ENCODE measurements around the gene DENND1C.

DENND1C gene

DNA sequence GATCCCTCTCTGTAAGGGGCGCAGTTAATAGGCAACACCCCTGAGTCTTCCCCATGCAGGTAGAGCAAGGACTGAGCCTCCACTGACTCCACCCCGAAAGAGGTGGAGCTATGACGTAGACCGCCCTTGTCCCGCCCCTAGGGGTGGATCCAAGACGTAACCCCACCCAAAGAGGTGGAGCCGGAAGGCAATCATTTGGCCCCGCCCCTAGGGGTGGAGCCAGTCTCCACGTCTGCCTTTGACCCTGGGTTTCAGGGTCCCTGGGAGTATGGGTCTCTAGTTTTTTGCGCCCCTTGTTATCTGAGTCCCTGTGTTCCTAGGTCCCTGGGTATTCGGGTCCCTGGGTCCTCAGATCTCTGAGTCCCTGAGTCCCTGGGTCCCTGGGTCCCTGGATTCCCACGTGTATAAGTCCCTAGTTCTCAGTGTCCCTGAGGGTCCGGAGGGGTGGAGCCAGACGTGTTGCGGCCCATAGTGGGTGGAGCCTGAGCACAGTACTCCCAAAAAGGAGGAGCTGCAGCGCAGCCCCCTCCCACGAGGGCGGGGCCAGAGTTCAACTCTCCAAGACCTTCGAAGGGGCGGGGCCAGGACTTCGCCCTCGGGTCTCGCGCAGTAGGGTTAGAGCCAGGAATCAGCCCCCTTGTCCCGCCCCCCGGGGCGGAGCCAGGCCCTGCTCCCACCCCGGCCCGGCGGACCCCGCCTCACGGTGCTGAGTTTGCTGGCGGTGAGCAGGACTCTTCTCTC, 5.3 kb downstream of the DENND1C start:
- DNase-seq: no peak

- DNase-seq: no peak
These were observed 6.1 kb downstream of the DENND1C start for GRCh38 chr19:6475321-6476108.

DNA sequence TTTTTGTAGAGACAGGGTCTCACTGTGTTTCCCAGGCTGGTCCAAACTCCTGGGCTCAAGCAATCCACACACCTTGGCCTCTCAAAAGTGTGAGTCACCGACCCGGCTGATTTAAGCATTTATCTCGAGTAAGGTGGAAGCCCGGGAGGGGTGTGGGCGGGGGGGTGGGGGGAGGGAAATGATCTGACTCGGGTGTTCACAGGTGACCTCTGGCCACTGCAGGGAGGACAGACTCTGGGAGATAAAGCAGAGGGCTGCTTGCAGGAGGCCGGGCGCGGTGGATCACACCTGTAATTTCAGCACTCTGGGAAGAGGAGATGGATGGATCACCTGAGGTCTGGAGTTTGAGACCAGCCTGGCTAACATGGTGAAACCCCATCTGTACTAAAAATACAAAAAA, 7.9 kb downstream of the DENND1C start:
- DNase-seq: no peak

DNA sequence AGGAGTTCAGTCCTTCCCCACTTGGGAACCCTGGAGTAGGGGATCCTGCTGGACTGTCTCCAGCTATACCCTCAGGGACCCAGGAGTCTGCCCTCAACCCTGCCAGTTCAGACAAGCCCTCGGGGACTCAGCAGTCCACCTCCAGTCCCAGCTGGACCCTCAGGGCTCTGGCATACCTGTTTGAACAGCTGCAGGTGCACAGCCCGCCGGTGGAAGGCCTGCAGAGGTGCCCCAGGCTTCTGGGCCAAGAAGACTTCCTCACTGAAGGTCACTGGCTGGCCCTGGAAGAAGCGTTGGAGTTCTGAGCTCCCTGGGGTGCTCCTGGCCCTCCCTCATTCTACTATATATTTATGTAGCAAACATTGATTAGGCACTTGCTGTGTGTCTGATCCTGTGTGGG, 8.9 kb downstream of the DENND1C start:
- no peak for DNase-seq

GRCh38 chr19:6471076-6471475, 10.5 kb downstream of the DENND1C start:
- no peak for DNase-seq

- DNase-seq: no peak
These were observed 11.4 kb downstream of the DENND1C start for GRCh38 chr19:6470173-6470572.

DNA sequence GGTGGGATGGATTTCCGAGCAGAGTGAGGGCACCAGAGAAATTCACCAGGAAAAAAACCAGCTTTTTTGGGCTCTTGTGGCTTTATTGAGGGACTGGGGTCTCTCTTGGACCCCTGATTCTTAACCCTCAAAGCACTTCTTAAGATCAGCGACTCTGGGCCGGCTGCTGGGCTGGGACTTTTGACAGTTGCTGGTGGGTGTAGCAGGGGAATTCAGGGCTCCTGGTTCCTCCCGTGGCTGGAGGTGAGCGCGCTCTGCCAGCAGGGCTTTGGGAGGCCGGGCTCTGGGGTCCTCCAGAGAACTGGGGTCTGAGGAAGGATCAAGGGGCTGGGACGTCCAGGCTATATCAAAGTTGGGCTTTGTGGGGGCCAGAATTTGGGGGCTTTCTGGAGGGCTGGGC, 14.2 kb downstream of the DENND1C start:
- no peak for DNase-seq

DNA sequence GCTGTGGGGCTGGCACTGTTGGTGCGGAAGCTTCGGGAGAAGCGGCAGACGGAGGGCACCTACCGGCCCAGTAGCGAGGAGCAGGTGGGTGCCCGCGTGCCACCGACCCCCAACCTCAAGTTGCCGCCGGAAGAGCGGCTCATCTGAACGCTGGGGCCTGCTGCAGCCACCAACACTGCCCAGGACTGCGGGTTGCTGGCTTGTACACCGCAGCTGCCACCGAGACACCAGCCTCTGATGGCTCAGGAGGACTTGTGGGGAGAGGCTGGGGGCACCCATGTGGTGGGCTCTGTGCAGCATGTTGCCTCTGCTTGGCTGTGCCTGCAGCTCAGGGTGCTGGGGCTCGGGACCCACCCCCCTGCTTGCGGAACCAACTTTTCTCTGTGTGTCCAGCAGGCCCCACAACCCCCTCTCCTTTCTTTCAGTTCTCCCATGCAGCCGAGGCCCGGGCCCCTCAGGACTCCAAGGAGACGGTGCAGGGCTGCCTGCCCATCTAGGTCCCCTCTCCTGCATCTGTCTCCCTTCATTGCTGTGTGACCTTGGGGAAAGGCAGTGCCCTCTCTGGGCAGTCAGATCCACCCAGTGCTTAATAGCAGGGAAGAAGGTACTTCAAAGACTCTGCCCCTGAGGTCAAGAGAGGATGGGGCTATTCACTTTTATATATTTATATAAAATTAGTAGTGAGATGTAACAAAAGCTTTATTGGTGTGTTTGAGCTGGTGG, 14.9 kb downstream of the DENND1C start:
- no peak for DNase-seq

- DNase-seq: no peak
These were observed 15.9 kb downstream of the DENND1C start for GRCh38 chr19:6465663-6466062.

DNA sequence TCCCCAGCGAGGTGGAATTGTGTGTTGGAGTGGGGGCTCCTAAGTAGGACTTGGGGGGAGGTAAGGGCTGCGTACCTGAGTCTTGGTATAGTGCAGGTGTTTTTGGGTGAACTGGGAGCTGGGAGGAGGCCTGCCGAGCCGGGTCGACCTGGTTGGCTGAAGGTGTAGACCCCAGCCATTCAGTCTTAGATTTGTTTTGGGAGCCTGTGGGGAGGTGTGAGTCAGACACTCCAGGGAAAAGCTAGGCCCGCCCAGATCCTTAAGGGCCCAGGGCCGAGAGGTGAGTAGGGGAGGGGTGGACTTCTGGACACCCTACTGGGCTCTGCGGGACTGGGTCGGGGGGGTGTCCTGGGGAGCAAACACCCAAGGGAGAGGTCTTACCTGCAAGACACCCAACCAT, 16.6 kb downstream of the DENND1C start:
- no peak for DNase-seq

DNA sequence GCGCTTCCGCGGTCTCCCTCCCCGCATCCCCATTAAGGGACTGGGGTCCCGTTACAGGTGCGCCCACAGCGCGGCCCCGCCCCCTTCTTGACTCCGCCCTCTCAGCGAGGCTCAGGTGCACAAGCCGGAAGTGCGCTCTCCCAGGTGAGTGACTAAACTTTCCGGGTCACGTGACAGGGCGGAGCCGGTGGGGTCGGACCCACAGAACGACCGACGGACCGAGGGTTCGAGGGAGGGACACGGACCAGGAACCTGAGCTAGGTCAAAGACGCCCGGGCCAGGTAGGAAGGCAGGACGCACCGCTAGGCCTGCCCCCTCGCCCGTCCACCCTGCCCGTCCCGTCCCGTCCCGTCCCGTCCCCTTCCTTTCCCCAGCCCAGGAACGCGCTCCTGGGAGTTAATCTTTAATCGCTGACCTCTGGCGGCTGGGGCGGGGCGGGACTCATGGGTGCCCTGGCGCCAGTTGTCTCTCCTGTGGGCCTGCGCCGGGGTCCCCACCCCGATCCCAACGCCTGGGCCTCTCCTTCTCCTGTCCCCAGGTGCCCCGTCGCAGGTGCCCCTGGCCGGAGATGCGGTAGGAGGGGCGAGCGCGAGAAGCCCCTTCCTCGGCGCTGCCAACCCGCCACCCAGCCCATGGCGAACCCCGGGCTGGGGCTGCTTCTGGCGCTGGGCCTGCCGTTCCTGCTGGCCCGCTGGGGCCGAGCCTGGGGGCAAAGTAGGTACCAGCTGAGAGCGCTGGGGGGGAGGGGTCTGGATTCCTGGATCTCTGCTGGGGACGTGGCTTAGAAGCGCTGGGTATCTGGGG, 17.3 kb downstream of the DENND1C start, which contains the start of gene CRB3:
CRB3 (plus strand) TSS at position 202 of the 804 bp plus-strand sequence; CDS start at position 633, 431 bp downstream.
- DNase-seq: peak; percentile 89

DNA sequence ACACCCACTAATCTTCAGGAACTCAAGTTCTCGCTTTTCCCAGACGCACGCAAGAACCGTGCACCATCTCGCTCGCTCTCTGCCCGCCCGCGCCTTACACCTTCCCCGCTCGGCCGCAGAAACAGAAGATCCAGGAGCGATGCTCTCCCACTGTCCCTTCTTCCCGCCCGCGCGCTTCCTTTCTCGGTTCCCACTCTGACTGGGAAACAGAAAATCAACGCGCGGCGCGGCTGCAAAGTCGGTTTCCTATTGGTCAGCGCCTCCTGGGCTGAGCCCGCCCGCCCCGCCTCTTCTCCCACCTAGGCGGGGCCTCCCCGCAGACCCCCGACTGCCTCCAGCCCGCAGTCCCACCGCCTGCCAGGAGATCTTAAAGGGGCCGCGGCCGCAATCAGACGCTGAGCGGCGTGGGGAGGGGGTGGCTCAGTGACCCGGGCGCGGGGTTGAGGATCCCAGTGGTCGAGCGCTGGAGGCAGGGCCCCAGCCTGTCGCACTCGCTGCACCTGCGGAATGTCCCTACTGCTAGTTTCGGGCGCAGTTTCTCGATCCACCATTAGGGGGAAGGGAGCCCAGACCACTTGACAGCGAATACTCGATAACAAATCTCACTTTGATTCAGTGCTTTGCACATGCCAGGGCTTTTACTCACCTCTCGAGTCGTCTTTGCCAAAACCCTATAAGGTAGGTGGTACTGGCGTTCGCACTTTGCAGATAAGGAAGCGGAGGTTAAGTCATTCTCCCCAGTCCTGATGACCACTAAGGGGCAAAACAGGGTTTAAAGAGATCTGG, 21.3 kb downstream of the DENND1C start:
- peak; percentile 90 for DNase-seq

GRCh38 chr19:6459262-6460098, 22.1 kb downstream of the DENND1C start, which contains the start of gene SLC25A23:
SLC25A23 (minus strand) TSS chr19:6459792; CDS start chr19:6459628, 164 bp downstream.
- peak; percentile 59 for DNase-seq

DNA sequence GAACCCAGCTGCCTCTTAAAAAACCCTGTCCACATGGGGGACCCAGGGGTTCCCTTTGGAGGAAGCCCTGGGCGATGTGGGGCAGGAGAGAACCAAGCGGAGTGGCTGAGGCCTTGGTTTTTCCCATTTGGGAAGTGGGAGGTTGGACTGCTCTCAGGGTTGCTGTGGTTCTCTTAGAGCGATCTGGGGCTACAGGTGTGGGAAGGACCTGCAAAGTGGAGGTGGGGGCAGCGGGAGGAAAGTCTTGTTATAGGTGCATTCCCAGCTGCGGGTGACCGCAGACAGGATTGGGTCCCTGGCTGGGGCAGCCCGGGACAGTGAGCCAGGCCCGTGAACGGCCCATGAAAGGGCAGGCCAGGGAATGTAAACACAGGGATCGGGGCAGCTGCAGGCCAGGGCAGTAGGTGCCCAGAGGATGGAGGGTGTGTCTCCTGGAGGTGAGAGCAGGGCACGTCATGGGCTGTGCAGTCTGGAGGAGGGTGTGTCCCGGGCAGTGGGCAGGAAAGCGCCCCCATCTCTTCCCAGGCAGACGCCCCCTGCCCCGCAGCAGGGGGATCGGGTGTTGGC, 22.8 kb downstream of the DENND1C start:
- DNase-seq: no peak

DNA sequence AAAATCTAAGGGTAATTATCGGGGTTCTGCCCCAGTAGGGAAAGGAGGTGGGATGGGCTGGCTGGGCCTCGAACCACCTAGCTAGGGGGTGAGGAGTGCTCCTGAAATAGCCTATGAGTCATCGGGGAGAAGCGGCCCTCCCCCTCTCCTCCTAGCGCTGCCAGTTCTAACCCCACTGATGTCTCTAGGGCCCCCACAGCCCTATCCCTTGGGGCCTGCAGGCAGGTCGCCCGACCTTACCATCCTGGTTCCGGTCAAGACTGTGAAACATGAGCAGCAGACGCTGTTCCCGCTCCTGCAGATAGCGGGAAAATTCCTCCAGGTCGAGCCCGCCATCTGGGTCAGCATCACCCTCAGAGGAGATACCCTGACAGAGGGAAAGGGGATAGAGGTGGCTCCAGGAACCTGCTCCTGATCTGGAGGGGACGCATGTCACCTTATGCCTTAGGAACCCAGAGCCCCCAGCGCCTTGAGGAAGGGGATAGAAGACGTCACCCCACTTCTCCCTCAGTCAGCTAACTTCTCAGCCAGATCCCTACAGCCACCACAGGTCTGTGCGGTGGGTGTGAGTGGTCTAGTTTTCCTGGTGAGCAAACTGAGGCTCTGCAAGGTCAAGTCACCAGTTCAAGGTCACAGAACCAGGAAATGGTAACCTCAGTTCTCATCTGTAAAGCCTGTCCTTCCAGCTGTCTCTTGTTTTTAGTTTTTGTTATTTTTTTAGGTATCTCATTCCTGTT, 23.5 kb downstream of the DENND1C start:
- no peak for DNase-seq

DNA sequence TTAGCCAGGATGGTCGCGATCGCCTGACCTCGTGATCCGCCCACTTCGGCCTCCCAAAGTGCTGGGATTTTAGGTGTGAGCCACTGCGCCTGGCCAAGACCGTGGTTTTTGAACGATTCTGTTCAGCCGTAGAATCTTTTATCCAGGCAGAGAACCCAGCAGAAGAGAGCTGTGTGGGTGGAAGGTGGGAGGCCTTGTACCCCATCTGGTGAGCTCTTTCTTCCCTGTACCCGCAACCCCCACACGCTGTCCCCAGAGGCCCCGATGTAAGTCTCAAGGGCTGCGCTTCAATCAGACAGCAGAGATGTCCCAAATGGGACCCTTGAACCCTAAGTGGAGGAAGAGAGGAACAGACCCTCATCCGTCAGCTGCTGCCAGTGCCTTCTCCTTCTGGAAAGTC, 25.7 kb downstream of the DENND1C start:
- DNase-seq: no peak

DNA sequence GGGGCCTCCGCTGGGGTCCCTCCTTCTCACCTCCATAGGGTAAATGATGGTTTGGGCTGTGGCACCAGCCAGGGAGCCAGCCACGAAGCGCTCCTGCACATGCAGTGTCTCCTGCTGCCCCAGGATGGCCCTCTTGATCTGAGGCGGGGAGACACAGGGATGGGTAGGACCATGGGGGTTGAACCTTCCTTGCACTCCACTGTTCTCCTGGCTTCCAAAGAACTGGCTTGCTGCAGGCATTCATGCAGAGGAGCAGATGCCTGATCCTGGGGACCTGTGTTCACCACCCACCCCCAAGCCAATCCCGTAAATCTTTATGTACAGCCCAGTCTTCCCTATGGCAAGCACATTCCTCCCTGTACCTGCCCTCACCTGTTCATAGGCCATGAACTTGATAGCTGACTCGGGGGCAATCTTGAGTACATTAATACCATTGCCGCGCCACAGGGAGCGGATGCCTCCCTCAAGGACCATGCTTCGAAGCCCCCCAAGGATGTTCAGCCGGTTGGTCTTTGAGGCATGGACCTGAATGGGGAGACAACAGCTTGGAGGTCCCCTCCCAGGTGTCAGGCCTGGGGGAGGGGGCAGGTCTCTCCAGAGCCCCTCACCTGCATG, 27.5 kb downstream of the DENND1C start:
- no peak for DNase-seq

- DNase-seq: no peak
These were observed 28.7 kb downstream of the DENND1C start for GRCh38 chr19:6452899-6453298.

GRCh38 chr19:6452223-6452614, 29.4 kb downstream of the DENND1C start:
- no peak for DNase-seq
